Inflammatory macrophage treated with lipopolysaccharide for 4 hours (primary cell): ENCODE results near the gene ZNF764.
"Not testable (repeated sequence)": the region's sequence is repeated elsewhere in the genome, so short reads cannot be mapped to it uniquely, and the experiment has no call there.

ENCODE experiments used
- DNase-seq: peaks from one replicate; pipeline ENCODE4 v3.0.0-alpha.2; 2020

ZNF764 gene

GRCh38 chr16:30557957-30558788, at the start of gene ZNF764:
Gene ZNF764 (minus strand): TSS chr16:30558374. CDS start chr16:30558182, 192 bp downstream.
- DNase-seq, result peak; percentile 99

GRCh38 chr16:30606004-30606403, 47.8 kb upstream of the ZNF764 start:
- no peak for DNase-seq

GRCh38 chr16:30605158-30605557, 47.0 kb upstream of the ZNF764 start:
- DNase-seq, result peak; percentile 51

- no peak for DNase-seq
Observed at GRCh38 chr16:30604316-30604947, 46.3 kb upstream of the ZNF764 start.

- DNase-seq, result no peak
Observed at GRCh38 chr16:30603945-30604315, 45.8 kb upstream of the ZNF764 start.

GRCh38 chr16:30602616-30603277, 44.6 kb upstream of the ZNF764 start:
- peak; percentile 68 for DNase-seq

GRCh38 chr16:30601966-30602365, 43.8 kb upstream of the ZNF764 start:
- peak; percentile 58 for DNase-seq

- DNase-seq, result no peak
Observed at GRCh38 chr16:30600929-30601328, 42.8 kb upstream of the ZNF764 start.

- DNase-seq, result no peak
Observed at GRCh38 chr16:30600215-30600614, 42.0 kb upstream of the ZNF764 start.

GRCh38 chr16:30592871-30593270, 34.7 kb upstream of the ZNF764 start:
- DNase-seq, result no peak

- DNase-seq, result not testable (repeated sequence)
Observed at GRCh38 chr16:30590869-30591268, 32.7 kb upstream of the ZNF764 start.

- not testable (repeated sequence) for DNase-seq
Observed at GRCh38 chr16:30589582-30589981, 31.4 kb upstream of the ZNF764 start.

GRCh38 chr16:30588651-30589050, 30.5 kb upstream of the ZNF764 start:
- no peak for DNase-seq

- peak; percentile 97 for DNase-seq
Observed at GRCh38 chr16:30585400-30586191, 27.4 kb upstream of the ZNF764 start, which contains the start of gene ZNF785. Gene ZNF785 (minus strand): TSS chr16:30585697. CDS start chr16:30585611, 86 bp downstream.

GRCh38 chr16:30585022-30585399, 26.8 kb upstream of the ZNF764 start:
- DNase-seq, result peak; percentile 64

GRCh38 chr16:30582611-30583340, 24.6 kb upstream of the ZNF764 start:
- no peak for DNase-seq

- DNase-seq, result no peak
Observed at GRCh38 chr16:30581457-30581856, 23.3 kb upstream of the ZNF764 start.

GRCh38 chr16:30574678-30575077, 16.5 kb upstream of the ZNF764 start:
- no peak for DNase-seq

GRCh38 chr16:30571445-30572322, 13.5 kb upstream of the ZNF764 start, which contains the start of gene ZNF688:
Gene ZNF688 (minus strand): TSS chr16:30571714. CDS start chr16:30571629, 85 bp downstream.
- peak; percentile 95 for DNase-seq

- no peak for DNase-seq
Observed at GRCh38 chr16:30570636-30571444, 12.7 kb upstream of the ZNF764 start.
